Prostate gland (tissue), 2 donors: ENCODE data around the gene ARHGAP6.

Experiments used
- POLR2AphosphoS5 ChIP-seq: sonication (generic); formaldehyde crosslinking; IDR thresholded peaks from one replicate; pipeline ENCODE4 v1.6.1; 2017; ENCODE audit warnings: antibody characterized with exemption
- TF ChIP-seq, protein P1 (sequence below), 4 experiments: fragments of 200-600 bp in 2 of 4; fragments of 450-650 bp in 2 of 4; sonication (generic) in 2 of 4; IDR thresholded peaks; 1 replicate in 3 of 4; 2 replicates in 1 of 4; pipeline ENCODE4 v1.5.1; 2016 to 2019; ENCODE audit warnings: antibody characterized with exemption in 4 of 4, mild to moderate bottlenecking in 2 of 4, moderate library complexity in 2 of 4

DNA sequence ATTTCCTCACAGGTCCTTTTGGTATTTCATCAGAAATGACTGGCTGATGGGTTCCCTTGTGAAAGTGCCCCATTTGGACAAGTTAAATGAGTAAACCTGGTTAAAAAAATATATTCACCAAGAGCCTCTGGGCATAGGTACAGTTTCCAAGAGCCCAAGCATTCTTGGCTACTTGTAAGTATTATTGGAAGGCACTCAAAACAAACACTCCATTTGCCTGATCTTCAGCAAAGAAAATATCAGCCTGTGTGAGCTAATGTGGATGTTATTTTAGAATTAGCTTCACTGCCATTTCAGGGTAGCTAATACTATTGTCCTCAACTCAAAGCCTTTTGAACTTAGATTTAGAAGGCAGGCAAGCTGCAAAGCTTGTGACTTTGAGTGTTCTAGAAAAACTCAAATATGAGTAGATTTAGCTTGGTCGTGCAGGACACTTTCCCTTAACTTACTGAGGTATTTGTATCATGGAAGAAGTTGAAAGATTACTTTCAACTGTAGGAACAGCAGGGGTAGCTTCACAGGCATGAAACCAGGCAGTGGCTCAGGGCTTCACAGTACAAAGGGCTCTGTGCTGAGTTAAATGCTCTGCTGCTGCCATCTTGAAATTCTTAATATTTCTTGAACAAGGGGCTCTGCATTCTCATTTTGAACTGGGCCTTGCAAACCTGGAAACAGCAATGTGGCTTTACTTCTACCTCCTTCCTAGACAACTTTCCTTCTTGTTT is 195.3 kb downstream of the ARHGAP6 start:
- TF ChIP-seq, protein P1, sequence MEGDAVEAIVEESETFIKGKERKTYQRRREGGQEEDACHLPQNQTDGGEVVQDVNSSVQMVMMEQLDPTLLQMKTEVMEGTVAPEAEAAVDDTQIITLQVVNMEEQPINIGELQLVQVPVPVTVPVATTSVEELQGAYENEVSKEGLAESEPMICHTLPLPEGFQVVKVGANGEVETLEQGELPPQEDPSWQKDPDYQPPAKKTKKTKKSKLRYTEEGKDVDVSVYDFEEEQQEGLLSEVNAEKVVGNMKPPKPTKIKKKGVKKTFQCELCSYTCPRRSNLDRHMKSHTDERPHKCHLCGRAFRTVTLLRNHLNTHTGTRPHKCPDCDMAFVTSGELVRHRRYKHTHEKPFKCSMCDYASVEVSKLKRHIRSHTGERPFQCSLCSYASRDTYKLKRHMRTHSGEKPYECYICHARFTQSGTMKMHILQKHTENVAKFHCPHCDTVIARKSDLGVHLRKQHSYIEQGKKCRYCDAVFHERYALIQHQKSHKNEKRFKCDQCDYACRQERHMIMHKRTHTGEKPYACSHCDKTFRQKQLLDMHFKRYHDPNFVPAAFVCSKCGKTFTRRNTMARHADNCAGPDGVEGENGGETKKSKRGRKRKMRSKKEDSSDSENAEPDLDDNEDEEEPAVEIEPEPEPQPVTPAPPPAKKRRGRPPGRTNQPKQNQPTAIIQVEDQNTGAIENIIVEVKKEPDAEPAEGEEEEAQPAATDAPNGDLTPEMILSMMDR (IDR thresholded peaks at IDR 0.05) = no peak
- TF ChIP-seq POLR2AphosphoS5 = peak; percentile 69
